CD14-positive monocyte (primary cell): ENCODE results near the gene KAT6B. TPM values are rescaled to one million over a fixed set of nuclear protein-coding genes. Genes with fewer than 3 reads are reported as not detected.
A peak's percentile ranks its signal among the peaks of the same experiment; 100 is the strongest.

Experiments used
- DNase-seq, 3 donors: peaks; one replicate each; pipeline ENCODE4 v3.0.0-alpha.2; 2011 to 2022
- H2AFZ ChIP-seq: 2 replicates; pipeline ENCODE4 v1.6.0; 2012; ENCODE audit warnings: mild to moderate bottlenecking, low read depth, low read length, inconsistent platforms; ENCODE audit not compliant: insufficient read depth, poor library complexity, severe bottlenecking
- H3K27ac ChIP-seq, 2 donors: 1 replicate in 1 of 2; 2 replicates in 1 of 2; pipeline ENCODE4 v1.5.1; 2012 to 2013; ENCODE audit warnings: low read length in 2 of 2, control low read depth in 1 of 2, inconsistent platforms in 1 of 2, low read depth in 1 of 2, mild to moderate bottlenecking in 1 of 2
- H3K27me3 ChIP-seq, 2 donors: one replicate each; pipeline versions ENCODE4 v1.6.0 to v1.6.1; 2011 to 2013; ENCODE audit warnings: low read length in 2 of 2; ENCODE audit not compliant: control insufficient read depth in 2 of 2, insufficient read depth in 2 of 2
- H3K36me3 ChIP-seq, 2 donors: replicated peaks in 1 of 2; 1 replicate in 1 of 2; 2 replicates in 1 of 2; pipeline versions ENCODE4 v1.5.1 to v1.6.1; 2012 to 2013; ENCODE audit warnings: low read length in 2 of 2, control low read depth in 1 of 2, inconsistent platforms in 1 of 2, mild to moderate bottlenecking in 1 of 2; ENCODE audit not compliant: insufficient read depth in 2 of 2, control insufficient read depth in 1 of 2
- H3K4me1 ChIP-seq, 2 donors: 1 replicate in 1 of 2; 2 replicates in 1 of 2; pipeline versions ENCODE4 v1.5.1 to v1.6.1; 2012 to 2013; ENCODE audit warnings: low read length in 2 of 2, control low read depth in 1 of 2, inconsistent platforms in 1 of 2, mild to moderate bottlenecking in 1 of 2, moderate library complexity in 1 of 2; ENCODE audit not compliant: insufficient read depth in 2 of 2, control insufficient read depth in 1 of 2
- H3K4me2 ChIP-seq: replicated peaks from 2 replicates; pipeline ENCODE3; 2012; ENCODE audit warnings: low read length, moderate library complexity, mild to moderate bottlenecking; ENCODE audit not compliant: poor library complexity, severe bottlenecking; ENCODE audit errors: extremely low read depth
- H3K4me3 ChIP-seq, 3 experiments: fragments of 200-600 bp in 1 of 3; sonication (generic) in 1 of 3; replicated peaks in 1 of 3; 1 replicate in 2 of 3; 2 replicates in 1 of 3; pipeline ENCODE4 v1.5.1; 2011 to 2013; ENCODE audit warnings: low read length in 3 of 3, mild to moderate bottlenecking in 3 of 3, control low read depth in 2 of 3, low read depth in 2 of 3, inconsistent platforms in 1 of 3, moderate library complexity in 1 of 3
- H3K79me2 ChIP-seq: 2 replicates; pipeline ENCODE4 v1.6.0; 2012; ENCODE audit warnings: mild to moderate bottlenecking, control low read depth, inconsistent platforms, low read length, moderate library complexity; ENCODE audit not compliant: insufficient read depth
- H3K9ac ChIP-seq: 2 replicates; pipeline ENCODE4 v1.6.0; 2017; ENCODE audit warnings: low read length, mild to moderate bottlenecking; ENCODE audit not compliant: insufficient read depth, poor library complexity, severe bottlenecking
- H3K9me3 ChIP-seq, 2 donors: replicated peaks in 1 of 2; 1 replicate in 1 of 2; 2 replicates in 1 of 2; pipeline versions ENCODE4 v1.5.1 to v1.6.1; 2012 to 2013; ENCODE audit warnings: low read length in 2 of 2, control low read depth in 1 of 2; ENCODE audit not compliant: control insufficient read depth in 1 of 2, insufficient read depth in 1 of 2
- H4K20me1 ChIP-seq: 2 replicates; pipeline ENCODE4 v1.6.0; 2012; ENCODE audit warnings: mild to moderate bottlenecking, low read length, control low read depth, moderate library complexity; ENCODE audit not compliant: insufficient read depth
- H3K27ac Mint-ChIP-seq, 7 donors: one replicate each; pipeline ENCODE4 v1.8.0; 2020; ENCODE audit warnings: mild to moderate bottlenecking in 7 of 7, mixed read lengths in 7 of 7, moderate library complexity in 6 of 7, inconsistent platforms in 2 of 7
- H3K27me3 Mint-ChIP-seq, 3 donors: one replicate each; pipeline ENCODE4 v1.8.0; 2021 to 2022; ENCODE audit warnings: low read depth in 3 of 3, mild to moderate bottlenecking in 3 of 3, mixed read lengths in 3 of 3, moderate library complexity in 3 of 3, inconsistent platforms in 1 of 3
- H3K36me3 Mint-ChIP-seq, 2 donors: one replicate each; pipeline ENCODE4 v1.8.0; 2020; ENCODE audit warnings: mixed read lengths in 2 of 2, inconsistent platforms in 1 of 2, mild to moderate bottlenecking in 1 of 2
- H3K4me1 Mint-ChIP-seq: one replicate; pipeline ENCODE4 v1.8.0; 2020; ENCODE audit warnings: mild to moderate bottlenecking, mixed read lengths
- H3K4me3 Mint-ChIP-seq, 2 donors: one replicate each; pipeline ENCODE4 v1.8.0; 2020; ENCODE audit warnings: mild to moderate bottlenecking in 2 of 2, mixed read lengths in 2 of 2, moderate library complexity in 1 of 2
- H3K9me3 Mint-ChIP-seq, 7 donors: one replicate each; pipeline ENCODE4 v1.8.0; 2020 to 2022; ENCODE audit warnings: mixed read lengths in 7 of 7, mild to moderate bottlenecking in 6 of 7, moderate library complexity in 6 of 7, inconsistent platforms in 2 of 7
- CTCF ChIP-seq: fragments of 200-600 bp; IDR thresholded peaks from one replicate; pipeline ENCODE4 v1.8.0; 2022; ENCODE audit warnings: antibody characterized with exemption, mild to moderate bottlenecking
- WGBS: methylation state at CpG from one replicate; pipeline ENCODE4 v1.1.5; 2013; ENCODE audit warnings: missing lambda C conversion rate; ENCODE audit not compliant: insufficient coverage; 5-methylcytosine and 5-hydroxymethylcytosine counted together
- intact Hi-C, 2 donors: fragments of 100-400 bp; cut with micrococcal nuclease; formaldehyde crosslinking; loops; one replicate each; pipeline versions ENCODE4 v1.15.0 to v1.15.1; 2023
- polyA plus RNA-seq, 3 donors: library from polyadenylated mRNA; depleted of rRNA in 1 of 3; unstranded in 2 of 3; stranded (reverse) in 1 of 3; fragments of 300-500 nt in 2 of 3; fragments of >200 nt in 1 of 3; fragmentation: Illumina TruSeq in 2 of 3; gene quantifications; 1 replicate in 2 of 3; 2 replicates in 1 of 3; pipeline ENCODE4 v1.2.3, GENCODE V29; 2012 to 2021

Gene KAT6B
- polyA plus RNA-seq, 3 donors: 3.3 to 6.4 (median 6.2) TPM

DNA sequence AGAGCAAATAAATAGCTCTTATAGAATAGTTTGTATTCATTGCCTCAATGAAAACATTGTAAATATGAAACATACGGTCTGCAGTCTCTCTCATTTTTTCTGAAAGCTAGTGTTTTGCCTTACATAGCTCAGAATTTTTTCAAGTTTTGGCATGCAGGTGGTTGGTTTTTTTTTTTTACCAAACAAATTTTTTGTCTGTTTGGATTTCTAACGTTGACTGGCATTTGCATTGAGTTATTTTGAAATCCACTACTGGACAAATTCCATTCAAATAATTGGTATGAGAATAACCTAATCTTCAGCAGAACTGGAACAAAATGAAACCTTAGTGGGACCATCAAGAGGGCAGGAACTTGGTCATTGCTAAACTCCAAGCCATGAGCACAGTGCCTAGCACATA is 177.5 kb downstream of the KAT6B start:
- Histone ChIP-seq H3K27me3 (no peaks in the 10 kb centered on the region), H3K9ac (no peak overlapping the region), H3K79me2 (no peaks in the 10 kb centered on the region), H3K9me3 (no peaks in the 10 kb centered on the region), H3K4me3 (no peak overlapping the region), H3K36me3 (peaks cover 2 to 6% of the 10 kb centered on the region in 2 donors), H3K4me1 (no peaks in the 10 kb centered on the region), H3K4me2 (no peak overlapping the region), H3K27ac (no peak overlapping the region), H4K20me1 (no peaks in the 10 kb centered on the region), H2AFZ (no peak overlapping the region)
- H3K4me1 Mint-ChIP-seq: peaks cover 22% of the 10 kb centered on the region
- H3K9me3 Mint-ChIP-seq: no peaks in the 10 kb centered on the region
- H3K36me3 Mint-ChIP-seq: peaks cover 21 to 29% of the 10 kb centered on the region in 2 donors
- intact Hi-C loops: no loop called here
- no peak overlapping the region for H3K4me3 Mint-ChIP-seq
- DNase-seq: no peak
- no CpG with 5 or more reads among the region's 2 CpGs for WGBS
- no peak for TF ChIP-seq CTCF
- H3K27me3 Mint-ChIP-seq: peaks cover 0 to 1% (median 0%) of the 10 kb centered on the region in 3 donors
- H3K27ac Mint-ChIP-seq: no peak overlapping the region

GRCh38 chr10:75007646-75008045 is 181.2 kb downstream of the KAT6B start:
- no peaks in the 10 kb centered on the region for H4K20me1 ChIP-seq
- no peak overlapping the region for H3K4me3 ChIP-seq
- peak overlapping the region; percentile 15 for H3K9ac ChIP-seq
- no peaks in the 10 kb centered on the region for H3K9me3 Mint-ChIP-seq
- no peak for TF ChIP-seq CTCF
- peaks cover 23% of the 10 kb centered on the region for H3K4me1 Mint-ChIP-seq
- 32% methylated on average over 2 of the region's 2 CpGs for WGBS
- peaks cover 2 to 6% of the 10 kb centered on the region in 2 donors for H3K36me3 ChIP-seq
- H3K36me3 Mint-ChIP-seq: peaks cover 14 to 23% of the 10 kb centered on the region in 2 donors
- intact Hi-C loops: no loop called here
- no peak overlapping the region for H2AFZ ChIP-seq
- no peaks in the 10 kb centered on the region for H3K27me3 ChIP-seq
- no peaks in the 10 kb centered on the region for H3K9me3 ChIP-seq
- DNase-seq: no peak
- no peaks in the 10 kb centered on the region for H3K79me2 ChIP-seq
- no peak overlapping the region for H3K27ac ChIP-seq
- peak overlapping the region in 2 of 7 donors; percentile 15 to 33 for H3K27ac Mint-ChIP-seq
- H3K4me1 ChIP-seq: no peaks in the 10 kb centered on the region
- peak overlapping the region; percentile 2 for H3K4me2 ChIP-seq
- peak overlapping the region in 1 of 2 donors; percentile 64 for H3K4me3 Mint-ChIP-seq
- peaks cover 0 to 1% (median 0%) of the 10 kb centered on the region in 3 donors for H3K27me3 Mint-ChIP-seq
